Activated CD8-positive, alpha-beta T cell treated with anti-CD3 and anti-CD28 coated beads for 36 hours (primary cell): Measurements from ENCODE around the gene GDPD1. TPM values are rescaled to one million over a fixed set of nuclear protein-coding genes. Genes with fewer than 3 reads are reported as not detected.

Experiments
- ATAC-seq: fragments of 200-7000 bp; cut with Tn5 transposase; one replicate; pipeline ENCODE4 v1.10.0; 2021; ENCODE audit warnings: mild to moderate bottlenecking, moderate library complexity
- CTCF ChIA-PET: fragments of 350-600 bp; sonication (Branson Sonifier 250); formaldehyde crosslinking; loops from one replicate; lab custom pipeline; 2021; ENCODE audit warnings: antibody characterized with exemption; lab: Charles Lee
- POLR2A ChIA-PET: fragments of 350-600 bp; sonication (Branson Sonifier 250); formaldehyde crosslinking; loops from one replicate; lab custom pipeline; 2021; ENCODE audit warnings: antibody characterized with exemption; lab: Charles Lee
- DNase-seq: peaks from one replicate; pipeline ENCODE4 v3.0.0-alpha.2; 2020
- H3K27ac Mint-ChIP-seq: one replicate; pipeline ENCODE4 v1.8.0; 2021; ENCODE audit warnings: mild to moderate bottlenecking, mixed read lengths
- H3K27me3 Mint-ChIP-seq: one replicate; pipeline ENCODE4 v1.8.0; 2021; ENCODE audit warnings: mixed read lengths
- H3K36me3 Mint-ChIP-seq: one replicate; pipeline ENCODE4 v1.8.0; 2021; ENCODE audit warnings: low read depth, mixed read lengths
- H3K4me1 Mint-ChIP-seq: one replicate; pipeline ENCODE4 v1.8.0; 2021; ENCODE audit warnings: low read depth, mixed read lengths
- H3K4me3 Mint-ChIP-seq: one replicate; pipeline ENCODE4 v1.8.0; 2021; ENCODE audit warnings: mild to moderate bottlenecking, moderate library complexity, mixed read lengths
- H3K9me3 Mint-ChIP-seq: one replicate; pipeline ENCODE4 v1.8.0; 2021; ENCODE audit warnings: mixed read lengths
- intact Hi-C: fragments of 100-400 bp; cut with micrococcal nuclease; formaldehyde crosslinking; loops from one replicate; pipeline ENCODE4 v1.10.0; 2022
- total RNA-seq, 2 experiments: library from RNA; stranded (reverse); gene quantifications; one replicate each; pipeline ENCODE4 v1.2.3, GENCODE V29; 2021
- TF ChIP-seq, protein P1 (sequence below): fragments of 200-600 bp; IDR thresholded peaks from one replicate; pipeline ENCODE4 v1.8.0; 2022; ENCODE audit warnings: antibody characterized with exemption, mild to moderate bottlenecking

The GDPD1 gene
- total RNA-seq, 2 experiments from 2014 or later, result 1.3 to 2.0 TPM

DNA sequence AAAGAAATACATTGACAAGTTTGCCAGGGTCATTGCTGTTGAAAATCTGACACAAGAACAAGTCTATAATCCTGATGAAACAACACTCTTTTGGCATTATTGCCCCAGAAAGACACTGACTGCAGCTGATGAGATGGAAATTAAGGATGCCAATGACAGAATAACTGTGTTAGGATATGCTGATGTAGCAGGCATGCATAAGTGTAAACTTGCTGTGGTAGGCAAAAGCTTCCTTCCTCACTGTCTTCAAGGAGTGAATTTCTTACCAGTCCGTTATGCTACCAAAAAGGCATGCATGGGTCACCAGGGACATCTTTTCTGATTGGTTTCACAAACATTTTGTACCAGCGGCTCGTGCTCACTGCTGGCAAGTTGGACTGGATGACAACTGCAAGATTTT, 10.5 kb downstream of the GDPD1 start:
- CTCF ChIA-PET, result no interaction called here
- Mint-ChIP-seq H3K9me3 (no peaks in the 10 kb centered on the region), H3K27ac (no peak overlapping the region), H3K36me3 (no peaks in the 10 kb centered on the region), H3K4me3 (no peak overlapping the region), H3K4me1 (peaks cover 2% of the 10 kb centered on the region), H3K27me3 (no peaks in the 10 kb centered on the region)
- no peak for DNase-seq
- no peak for ATAC-seq
- intact Hi-C loops, result no loop called here
- TF ChIP-seq, protein P1, sequence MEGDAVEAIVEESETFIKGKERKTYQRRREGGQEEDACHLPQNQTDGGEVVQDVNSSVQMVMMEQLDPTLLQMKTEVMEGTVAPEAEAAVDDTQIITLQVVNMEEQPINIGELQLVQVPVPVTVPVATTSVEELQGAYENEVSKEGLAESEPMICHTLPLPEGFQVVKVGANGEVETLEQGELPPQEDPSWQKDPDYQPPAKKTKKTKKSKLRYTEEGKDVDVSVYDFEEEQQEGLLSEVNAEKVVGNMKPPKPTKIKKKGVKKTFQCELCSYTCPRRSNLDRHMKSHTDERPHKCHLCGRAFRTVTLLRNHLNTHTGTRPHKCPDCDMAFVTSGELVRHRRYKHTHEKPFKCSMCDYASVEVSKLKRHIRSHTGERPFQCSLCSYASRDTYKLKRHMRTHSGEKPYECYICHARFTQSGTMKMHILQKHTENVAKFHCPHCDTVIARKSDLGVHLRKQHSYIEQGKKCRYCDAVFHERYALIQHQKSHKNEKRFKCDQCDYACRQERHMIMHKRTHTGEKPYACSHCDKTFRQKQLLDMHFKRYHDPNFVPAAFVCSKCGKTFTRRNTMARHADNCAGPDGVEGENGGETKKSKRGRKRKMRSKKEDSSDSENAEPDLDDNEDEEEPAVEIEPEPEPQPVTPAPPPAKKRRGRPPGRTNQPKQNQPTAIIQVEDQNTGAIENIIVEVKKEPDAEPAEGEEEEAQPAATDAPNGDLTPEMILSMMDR, result no peak
- POLR2A ChIA-PET, result no interaction called here

DNA sequence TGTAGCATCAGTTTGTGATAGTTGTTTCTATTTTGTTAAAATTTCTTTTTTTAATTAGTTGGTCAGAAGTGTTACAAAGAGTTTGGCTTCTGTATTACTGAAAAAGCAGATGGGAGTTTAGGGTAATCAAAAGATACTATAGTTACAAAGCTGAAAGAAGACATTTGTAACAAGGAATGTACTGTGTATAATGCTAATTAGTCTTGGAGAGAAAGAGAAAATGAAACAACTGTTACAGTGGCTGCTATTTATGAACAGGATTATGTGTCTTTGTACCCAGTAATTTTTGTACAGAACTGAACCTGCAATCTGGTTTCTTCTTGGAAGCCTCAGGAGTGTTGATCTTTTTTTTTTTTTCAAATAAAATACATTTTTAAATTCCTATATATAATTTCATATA, 14.3 kb downstream of the GDPD1 start:
- intact Hi-C loops, result no loop called here
- DNase-seq (no peak), ATAC-seq (no peak)
- no peaks in the 10 kb centered on the region for H3K36me3 Mint-ChIP-seq
- no peaks in the 10 kb centered on the region for H3K9me3 Mint-ChIP-seq
- H3K27ac Mint-ChIP-seq, result no peak overlapping the region
- TF ChIP-seq, protein P1, result no peak
- no peaks in the 10 kb centered on the region for H3K27me3 Mint-ChIP-seq
- H3K4me3 Mint-ChIP-seq, result no peak overlapping the region
- ChIA-PET CTCF (no interaction called here), POLR2A (no interaction called here)
- peaks cover 2% of the 10 kb centered on the region for H3K4me1 Mint-ChIP-seq

DNA sequence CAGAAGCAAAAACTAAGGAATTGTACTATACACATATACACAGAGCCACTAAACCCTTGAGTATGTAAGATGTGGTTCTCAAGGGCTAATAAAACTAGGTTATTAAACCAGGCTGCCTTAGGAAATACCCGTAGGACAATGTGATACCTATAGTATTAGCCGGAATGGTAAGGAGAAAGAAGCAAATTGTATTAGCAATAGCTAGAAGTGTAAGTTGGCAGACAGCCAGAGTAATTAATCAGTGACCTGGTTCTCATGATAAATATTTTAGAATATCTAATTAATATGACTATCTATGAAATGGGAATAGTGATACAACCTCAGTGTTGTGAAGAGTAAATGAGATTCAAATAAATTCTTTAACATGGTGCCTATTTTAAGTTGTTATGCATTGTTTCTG, 18.6 kb downstream of the GDPD1 start:
- Mint-ChIP-seq H3K9me3 (no peaks in the 10 kb centered on the region), H3K27ac (no peak overlapping the region), H3K27me3 (no peaks in the 10 kb centered on the region), H3K4me3 (no peak overlapping the region), H3K36me3 (no peaks in the 10 kb centered on the region), H3K4me1 (no peaks in the 10 kb centered on the region)
- TF ChIP-seq, protein P1, result no peak
- POLR2A ChIA-PET, result interaction anchor here (1.5 kb wide), 1 partner anchor 10 kb away, joined by 7 read pairs; no protein-coding TSS in a partner anchor
- DNase-seq, result no peak
- CTCF ChIA-PET, result interaction anchor here (1.4 kb wide), 1 partner anchor 72 kb away, joined by 4 read pairs; no protein-coding TSS in a partner anchor
- intact Hi-C loops, result no loop called here
- no peak for ATAC-seq

DNA sequence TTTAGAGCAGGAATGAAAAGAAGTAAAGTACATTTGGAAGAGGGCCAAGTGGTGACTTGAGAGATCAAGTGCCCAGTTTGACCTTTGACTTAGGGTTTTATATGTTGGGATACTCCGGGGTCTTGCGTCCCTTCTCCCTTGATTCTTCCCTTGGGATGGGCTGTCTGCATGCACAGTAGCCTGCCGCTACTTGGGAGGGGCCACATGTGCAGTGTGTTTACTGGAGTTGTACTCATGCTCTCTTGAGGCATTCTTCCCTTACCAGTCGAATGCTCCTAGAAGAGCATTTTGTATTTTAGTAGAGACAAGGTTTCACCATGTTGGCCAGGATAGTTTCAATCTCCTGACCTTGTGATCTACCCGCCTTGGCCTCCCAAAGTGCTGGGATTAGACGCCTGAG, 23.8 kb downstream of the GDPD1 start:
- intact Hi-C loops, result no loop called here
- ChIA-PET CTCF (no interaction called here), POLR2A (no interaction called here)
- TF ChIP-seq, protein P1, result no peak
- H3K27ac Mint-ChIP-seq, result no peak overlapping the region
- no peak for ATAC-seq
- H3K4me3 Mint-ChIP-seq, result no peak overlapping the region
- DNase-seq, result no peak
- no peaks in the 10 kb centered on the region for H3K36me3 Mint-ChIP-seq
- H3K4me1 Mint-ChIP-seq, result no peaks in the 10 kb centered on the region
- H3K27me3 Mint-ChIP-seq, result no peaks in the 10 kb centered on the region
- H3K9me3 Mint-ChIP-seq, result no peaks in the 10 kb centered on the region

DNA sequence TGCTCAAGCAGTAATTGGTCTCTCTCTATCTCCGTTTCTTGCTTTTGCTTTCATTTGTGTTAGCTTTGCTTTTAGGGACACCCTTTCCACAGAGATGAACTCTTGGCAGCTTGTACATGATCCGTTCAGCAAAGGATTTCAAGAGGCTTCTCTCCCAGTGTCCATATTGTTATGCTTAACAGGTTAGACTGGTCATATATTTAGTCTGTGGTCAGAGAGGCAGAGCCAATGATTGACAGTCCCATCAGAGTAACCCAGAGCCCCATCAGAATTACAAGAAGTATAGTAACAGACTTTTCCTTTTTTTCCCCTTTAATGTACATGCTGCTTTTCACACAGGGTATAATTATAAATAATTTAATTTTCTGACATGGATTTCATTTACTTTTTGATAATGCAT, 34.4 kb downstream of the GDPD1 start:
- ATAC-seq (no peak), DNase-seq (no peak)
- Mint-ChIP-seq H3K27me3 (no peaks in the 10 kb centered on the region), H3K36me3 (no peaks in the 10 kb centered on the region), H3K9me3 (no peaks in the 10 kb centered on the region), H3K4me3 (no peak overlapping the region), H3K27ac (no peak overlapping the region), H3K4me1 (no peaks in the 10 kb centered on the region)
- intact Hi-C loops, result no loop called here
- ChIA-PET POLR2A (no interaction called here), CTCF (no interaction called here)
- TF ChIP-seq, protein P1, result no peak
